GM23248 (cell line): ENCODE results near the gene ZNF184. TPM values are rescaled to one million over a fixed set of nuclear protein-coding genes. Genes with fewer than 3 reads are reported as not detected.

Source experiments
- DNase-seq: peaks from one replicate; pipeline ENCODE4 v3.0.0-alpha.2; 2015
- H2AFZ ChIP-seq: fragments of 200-600 bp; sonication (generic); 2 replicates; pipeline ENCODE4 v1.6.1; 2016; ENCODE audit warnings: antibody characterized with exemption
- H3F3A ChIP-seq: fragments of 200-600 bp; sonication (generic); 2 replicates; pipeline ENCODE4 v1.6.1; 2016; ENCODE audit warnings: mild to moderate bottlenecking, antibody characterized with exemption, mixed run types; ENCODE audit not compliant: insufficient read depth
- H3K27ac ChIP-seq: fragments of 200-600 bp; sonication (generic); 2 replicates; pipeline ENCODE4 v1.5.1; 2016; ENCODE audit warnings: mild to moderate bottlenecking
- H3K27me3 ChIP-seq: fragments of 200-600 bp; sonication (generic); replicated peaks from 2 replicates; pipeline ENCODE4 v1.6.1; 2016; ENCODE audit warnings: mild to moderate bottlenecking; ENCODE audit not compliant: insufficient read depth
- H3K36me3 ChIP-seq: fragments of 200-600 bp; sonication (generic); 2 replicates; pipeline ENCODE4 v1.6.1; 2016; ENCODE audit warnings: low read depth, mild to moderate bottlenecking
- H3K4me1 ChIP-seq: fragments of 200-600 bp; sonication (generic); 2 replicates; pipeline ENCODE4 v1.6.1; 2016; ENCODE audit warnings: mild to moderate bottlenecking; ENCODE audit not compliant: insufficient read depth
- H3K4me2 ChIP-seq: fragments of 200-600 bp; sonication (generic); one replicate; pipeline ENCODE4 v1.6.1; 2016; ENCODE audit warnings: mild to moderate bottlenecking; ENCODE audit not compliant: unreplicated experiment
- H3K4me3 ChIP-seq: fragments of 200-600 bp; sonication (generic); 2 replicates; pipeline ENCODE4 v1.5.1; 2016; ENCODE audit warnings: mild to moderate bottlenecking
- H3K79me2 ChIP-seq: fragments of 200-600 bp; sonication (generic); 2 replicates; pipeline ENCODE4 v1.6.1; 2016; ENCODE audit warnings: mild to moderate bottlenecking; ENCODE audit not compliant: insufficient read depth
- H3K9ac ChIP-seq: fragments of 200-600 bp; sonication (generic); 2 replicates; pipeline ENCODE4 v1.6.1; 2016; ENCODE audit warnings: mild to moderate bottlenecking
- H3K9me2 ChIP-seq: fragments of 200-600 bp; sonication (generic); 2 replicates; pipeline ENCODE4 v1.6.1; 2016; ENCODE audit warnings: mixed run types, mild to moderate bottlenecking, moderate library complexity; ENCODE audit not compliant: insufficient read depth
- H3K9me3 ChIP-seq: fragments of 200-600 bp; sonication (generic); one replicate; pipeline ENCODE4 v1.6.1; 2017; ENCODE audit warnings: low read depth
- H4K20me1 ChIP-seq: fragments of 200-600 bp; sonication (generic); 2 replicates; pipeline ENCODE4 v1.6.0; 2016; ENCODE audit not compliant: insufficient read depth
- EZH2 ChIP-seq: fragments of 200-600 bp; sonication (generic); IDR thresholded peaks from 2 replicates; pipeline ENCODE4 v1.6.1; 2018; ENCODE audit warnings: antibody characterized with exemption, mild to moderate bottlenecking; ENCODE audit not compliant: insufficient read depth, poor library complexity, severe bottlenecking
- EZH2phosphoT487 ChIP-seq: fragments of 200-600 bp; sonication (generic); IDR thresholded peaks from 2 replicates; pipeline ENCODE4 v1.6.1; 2018; ENCODE audit warnings: antibody characterized with exemption, moderate library complexity, mild to moderate bottlenecking, low read depth; ENCODE audit not compliant: insufficient read depth
- WGBS, 2 experiments: methylation state at CpG; one replicate each; pipeline ENCODE4 v1.1.6; 2015 to 2017; ENCODE audit warnings: low lambda C conversion rate in 2 of 2, low coverage in 1 of 2; ENCODE audit errors: missing lambda C conversion rate in 2 of 2; 5-methylcytosine and 5-hydroxymethylcytosine counted together
- in situ Hi-C: fragments of 300-500 bp; cut with MboI; formaldehyde crosslinking; loops from 2 replicates; pipeline ENCODE4 v1.15.0; 2020
- polyA plus RNA-seq: library from polyadenylated mRNA; unstranded; fragments of >200 nt; fragmentation: Nextera tagmentation; extraction: Ambion mirVana; gene quantifications from 2 replicates; pipeline ENCODE4 v1.2.1, GENCODE V29; 2016
- total RNA-seq: library from RNA; depleted of rRNA; stranded (reverse); fragments of >200 nt; shearing (Covaris generic); gene quantifications from 2 replicates; pipeline ENCODE4 v1.2.3, GENCODE V29; 2014

ZNF184 gene
- total and polyA plus RNA-seq, 2 experiments from 2014 or later: 3.2 to 3.8 TPM

GRCh38 chr6:27452496-27452897 is 20.4 kb downstream of the ZNF184 start:
- Histone ChIP-seq H3F3A (peaks cover 9% of the 10 kb centered on the region), H3K27ac (no peak overlapping the region), H3K9ac (no peak overlapping the region), H3K27me3 (no peaks in the 10 kb centered on the region), H2AFZ (no peak overlapping the region), H3K4me2 (no peak overlapping the region), H3K4me1 (no peaks in the 10 kb centered on the region), H3K36me3 (peaks cover 80% of the 10 kb centered on the region), H3K79me2 (no peaks in the 10 kb centered on the region), H3K9me2 (no peaks in the 10 kb centered on the region), H3K4me3 (no peak overlapping the region), H3K9me3 (peaks cover 8% of the 10 kb centered on the region), H4K20me1 (no peaks in the 10 kb centered on the region)
- in situ Hi-C loops: no loop called here
- WGBS, 2 experiments: 82 to 87% methylated on average over 3 of the region's 3 CpGs
- no peak for TF ChIP-seq EZH2
- DNase-seq: peak; percentile 14

- Histone ChIP-seq H3K9ac (no peak overlapping the region), H3K9me2 (no peaks in the 10 kb centered on the region), H3K4me1 (no peaks in the 10 kb centered on the region), H3K79me2 (no peaks in the 10 kb centered on the region), H3K9me3 (peaks cover 10% of the 10 kb centered on the region), H3K4me2 (no peak overlapping the region), H3K27me3 (no peaks in the 10 kb centered on the region), H3K27ac (no peak overlapping the region), H3K36me3 (peaks cover 74% of the 10 kb centered on the region), H3K4me3 (no peak overlapping the region), H3F3A (peaks cover 9% of the 10 kb centered on the region), H2AFZ (no peak overlapping the region), H4K20me1 (no peaks in the 10 kb centered on the region)
- WGBS, 2 experiments: 89 to 95% methylated on average over 9 of the region's 9 CpGs
- no peak for DNase-seq
- TF ChIP-seq EZH2 (no peak), EZH2phosphoT487 (no peak)
- in situ Hi-C loops: no loop called here
These were observed 21.1 kb downstream of the ZNF184 start for GRCh38 chr6:27451660-27452390.

- Histone ChIP-seq H3K4me2 (no peak overlapping the region), H3F3A (peaks cover 9% of the 10 kb centered on the region), H3K27me3 (no peaks in the 10 kb centered on the region), H3K4me1 (no peaks in the 10 kb centered on the region), H3K36me3 (peaks cover 41% of the 10 kb centered on the region), H3K9me3 (peaks cover 10% of the 10 kb centered on the region), H4K20me1 (no peaks in the 10 kb centered on the region), H3K9me2 (no peaks in the 10 kb centered on the region), H3K79me2 (no peaks in the 10 kb centered on the region), H2AFZ (no peak overlapping the region), H3K27ac (no peak overlapping the region), H3K9ac (no peak overlapping the region), H3K4me3 (no peak overlapping the region)
- TF ChIP-seq EZH2 (no peak), EZH2phosphoT487 (no peak)
- 97 to 100% methylated on average over 1 of the region's 1 CpG for whole genome bisulfite sequencing, 2 experiments
- in situ Hi-C loops: no loop called here
- no peak for DNase-seq
These were observed 24.4 kb downstream of the ZNF184 start for GRCh38 chr6:27448456-27448855.

DNA sequence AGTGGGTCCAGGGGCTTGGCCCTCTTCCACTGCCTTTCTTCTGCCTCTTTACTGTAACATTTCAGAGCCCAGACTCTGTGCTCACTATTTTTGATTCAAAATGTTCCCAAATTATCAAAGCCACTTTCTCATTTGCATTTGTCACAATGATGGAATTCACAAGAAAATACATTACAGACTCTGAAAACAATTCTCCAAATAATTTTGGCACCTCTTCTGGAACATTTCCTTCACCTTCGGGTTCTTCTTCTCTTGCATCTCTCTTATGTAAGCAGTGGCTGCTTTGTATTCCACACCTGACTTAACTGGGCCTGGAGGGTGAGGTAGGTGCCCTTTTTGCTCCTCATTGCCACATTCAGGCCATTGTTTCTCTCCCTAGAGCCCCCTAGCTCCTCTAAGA is 30.0 kb downstream of the ZNF184 start:
- Histone ChIP-seq H3K27ac (no peak overlapping the region), H3K36me3 (no peaks in the 10 kb centered on the region), H3K79me2 (no peaks in the 10 kb centered on the region), H3K4me3 (no peak overlapping the region), H3K9me2 (no peaks in the 10 kb centered on the region), H3K27me3 (no peaks in the 10 kb centered on the region), H4K20me1 (no peaks in the 10 kb centered on the region), H3F3A (no peaks in the 10 kb centered on the region), H3K4me1 (no peaks in the 10 kb centered on the region), H3K4me2 (no peak overlapping the region), H2AFZ (no peak overlapping the region), H3K9me3 (peaks cover 3% of the 10 kb centered on the region), H3K9ac (no peak overlapping the region)
- in situ Hi-C loops: no loop called here
- TF ChIP-seq EZH2 (no peak), EZH2phosphoT487 (no peak)
- WGBS, 2 experiments: 15 to 36% methylated on average over 1 of the region's 1 CpG
- DNase-seq: no peak
